WTC11 (cell line): ENCODE results near the gene SLC25A30.

Experiments used
- JAZF1 ChIP-seq: fragments of 250-450 bp; sonication (Bioruptor Pico); IDR thresholded peaks from 2 replicates; pipeline ENCODE4 v1.9.0; 2021; ENCODE audit warnings: moderate library complexity, mild to moderate bottlenecking, inconsistent platforms
- MYBL2 ChIP-seq: sonication (generic); formaldehyde crosslinking; IDR thresholded peaks from 2 replicates; pipeline ENCODE4 v1.8.1; 2023; ENCODE audit warnings: mild to moderate bottlenecking, moderate library complexity, missing genetic modification reagents
- NR2C2 ChIP-seq: sonication (generic); formaldehyde crosslinking; IDR thresholded peaks from 2 replicates; pipeline ENCODE4 v1.8.0; 2022; ENCODE audit warnings: mild to moderate bottlenecking, missing genetic modification reagents
- TF ChIP-seq, protein P1 (sequence below): fragments of 200-600 bp; IDR thresholded peaks from 2 replicates; pipeline ENCODE4 v1.8.0; 2022; ENCODE audit warnings: antibody characterized with exemption

DNA sequence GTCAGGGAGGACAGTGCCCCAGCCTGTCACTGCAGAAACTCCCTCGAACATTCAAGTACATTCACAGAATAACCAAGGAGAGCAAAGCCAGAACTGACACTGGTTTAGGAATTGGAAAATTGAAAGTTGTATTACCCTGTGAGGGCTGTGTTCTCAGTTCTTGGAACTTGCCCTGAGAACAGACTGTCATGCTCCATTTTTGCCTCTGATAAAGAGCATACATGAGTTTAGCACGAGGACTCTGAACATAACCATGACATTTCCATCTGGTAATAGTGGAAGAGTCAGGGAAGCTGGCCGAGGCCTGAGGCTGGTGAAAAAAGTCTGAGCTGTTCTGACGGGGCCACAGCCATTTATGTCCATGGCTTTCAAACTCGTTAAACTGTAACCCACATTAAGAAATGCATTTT, 15.2 kb upstream of the SLC25A30 start:
- TF ChIP-seq, protein P1, sequence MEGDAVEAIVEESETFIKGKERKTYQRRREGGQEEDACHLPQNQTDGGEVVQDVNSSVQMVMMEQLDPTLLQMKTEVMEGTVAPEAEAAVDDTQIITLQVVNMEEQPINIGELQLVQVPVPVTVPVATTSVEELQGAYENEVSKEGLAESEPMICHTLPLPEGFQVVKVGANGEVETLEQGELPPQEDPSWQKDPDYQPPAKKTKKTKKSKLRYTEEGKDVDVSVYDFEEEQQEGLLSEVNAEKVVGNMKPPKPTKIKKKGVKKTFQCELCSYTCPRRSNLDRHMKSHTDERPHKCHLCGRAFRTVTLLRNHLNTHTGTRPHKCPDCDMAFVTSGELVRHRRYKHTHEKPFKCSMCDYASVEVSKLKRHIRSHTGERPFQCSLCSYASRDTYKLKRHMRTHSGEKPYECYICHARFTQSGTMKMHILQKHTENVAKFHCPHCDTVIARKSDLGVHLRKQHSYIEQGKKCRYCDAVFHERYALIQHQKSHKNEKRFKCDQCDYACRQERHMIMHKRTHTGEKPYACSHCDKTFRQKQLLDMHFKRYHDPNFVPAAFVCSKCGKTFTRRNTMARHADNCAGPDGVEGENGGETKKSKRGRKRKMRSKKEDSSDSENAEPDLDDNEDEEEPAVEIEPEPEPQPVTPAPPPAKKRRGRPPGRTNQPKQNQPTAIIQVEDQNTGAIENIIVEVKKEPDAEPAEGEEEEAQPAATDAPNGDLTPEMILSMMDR, result no peak
- TF ChIP-seq MYBL2 (CRISPR knock-in tag) (no peak), NR2C2 (no peak), JAZF1 (CRISPR knock-in tag) (no peak)
